GM21423 (cell line): ENCODE data around the gene LEKR1.

Source experiments
- ATAC-seq: cut with Tn5 transposase; IDR thresholded peaks from one replicate; pipeline ENCODE4 v1.9.1; 2021; ENCODE audit warnings: mild to moderate bottlenecking, moderate library complexity; ENCODE audit not compliant: unreplicated experiment

LEKR1 gene

DNA sequence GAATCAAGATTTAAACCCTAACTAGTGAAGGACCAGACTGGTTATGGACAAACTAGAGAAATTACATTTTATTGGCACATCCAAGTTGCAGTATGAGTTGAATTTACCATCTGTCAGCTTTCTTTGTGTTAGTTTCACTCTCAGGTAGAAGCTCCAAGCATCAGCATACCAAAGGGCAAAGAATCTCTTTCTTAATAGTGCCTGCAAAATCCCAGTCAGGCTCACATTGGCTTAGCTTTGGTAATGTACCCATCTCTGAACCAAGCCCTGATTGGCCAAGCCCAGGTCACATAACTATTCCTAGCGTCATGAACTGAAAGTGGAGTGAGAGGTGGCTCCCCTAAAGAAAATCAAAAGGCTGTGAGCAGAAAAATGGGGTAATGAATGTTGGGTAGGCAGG lies 266.9 kb downstream of the LEKR1 start:
- ATAC-seq = no peak

DNA sequence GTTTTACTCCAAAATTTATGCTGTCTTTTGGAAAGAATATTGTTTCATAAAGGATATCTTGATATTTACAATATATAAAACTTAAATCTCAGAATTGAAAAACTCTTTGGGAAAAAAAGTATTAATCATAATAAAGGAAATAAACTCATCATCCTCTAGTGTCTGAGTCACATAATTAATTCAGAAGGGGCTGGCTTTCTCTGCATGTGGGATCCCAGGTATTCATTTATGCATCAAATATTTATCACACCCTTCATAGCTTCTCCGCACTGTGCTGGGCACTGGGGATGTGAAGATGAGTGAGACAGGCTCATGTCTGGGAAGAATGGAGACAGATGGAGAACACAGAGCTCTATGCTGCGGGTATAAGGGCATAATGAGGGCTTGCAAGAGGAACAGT lies 268.1 kb downstream of the LEKR1 start:
- ATAC-seq = no peak

DNA sequence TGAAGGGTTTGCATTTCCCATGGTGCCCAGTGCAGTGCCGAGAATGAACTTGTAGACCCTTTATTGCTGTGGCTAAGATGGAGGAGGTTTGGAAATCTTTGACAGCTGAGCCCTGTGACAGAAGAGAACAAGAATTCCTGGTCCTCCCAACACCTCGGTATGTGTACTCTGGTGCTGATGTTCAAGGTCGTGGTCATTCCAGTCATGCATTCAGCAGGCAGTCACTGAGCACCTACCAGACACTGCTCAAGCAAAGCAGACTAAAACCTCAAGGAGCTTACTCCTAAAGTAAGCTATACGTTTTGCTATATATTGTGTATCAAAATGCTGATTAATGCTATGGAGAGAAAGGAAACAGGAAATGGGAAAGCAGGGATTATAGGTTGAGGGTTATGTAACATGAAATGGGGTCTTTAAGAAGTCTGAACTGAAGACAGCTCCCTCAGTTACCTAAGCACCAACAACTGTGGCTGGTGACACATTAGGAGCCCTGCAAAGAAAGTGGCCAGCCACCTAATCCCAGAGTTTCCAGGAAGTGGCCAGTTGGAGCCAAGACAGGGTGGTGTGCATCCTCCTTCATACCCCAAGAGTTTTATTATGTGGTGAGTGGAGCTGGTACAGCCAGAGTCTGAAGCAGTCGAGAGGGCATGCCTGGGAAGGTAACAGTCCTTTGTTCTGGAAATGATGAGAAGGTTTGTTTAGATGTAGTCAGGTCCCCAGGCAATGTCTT lies 268.8 kb downstream of the LEKR1 start:
- no peak for ATAC-seq
